Measurements from ENCODE around the gene C7. TPM values are rescaled to one million over a fixed set of nuclear protein-coding genes. Genes with fewer than 3 reads are reported as not detected.
"Not testable (repeated sequence)": the region's sequence is repeated elsewhere in the genome, so short reads cannot be mapped to it uniquely, and the experiment has no call there.

The C7 gene
- total RNA-seq, 4 donors from 2014 or later = 77.4 to 170 (median 127) TPM

GRCh38 chr5:40875958-40876357 is 33.3 kb upstream of the C7 start:
- no peaks in the 10 kb centered on the region for H3K36me3 ChIP-seq
- intact Hi-C loops (cut with DNase I; ENCODE audit: low total_unique reads) = loop anchor here (5.0 kb wide), 1 partner anchor 124 kb away; no protein-coding TSS in a partner anchor
- H3K4me1 ChIP-seq = peaks cover 0 to 6% (median 2%) of the 10 kb centered on the region in 4 donors
- no peaks in the 10 kb centered on the region for H3K27me3 ChIP-seq
- no peaks in the 10 kb centered on the region for H3K9me3 ChIP-seq
- no peak for DNase-seq
- in situ Hi-C loops (cut with MboI; ENCODE audit: low pct_ligation_motif_present in 1 of 4, low pct_unique_long_range_greater_than_20kb in 1 of 4, low sequenced_read_pairs in 3 of 4) = loop anchor here (10.0 to 25.0 kb wide), 5 partner anchors 121 to 1289 kb away; partner anchors contain the start of gene TTC33 (in 1 of the 4)
- H3K27ac ChIP-seq = no peak overlapping the region
- H3K4me3 ChIP-seq = no peak overlapping the region
- 60 to 77% methylated on average over 2 to 3 of the region's 3 CpGs for WGBS, 2 donors (ENCODE audit: low coverage in 1 of 2)
- TF ChIP-seq POLR2AphosphoS5 (IDR thresholded peaks at IDR 0.05) = no peak
- TF ChIP-seq POLR2A (IDR thresholded peaks at IDR 0.05) = no peak
- no peak for TF ChIP-seq EP300 (IDR thresholded peaks at IDR 0.05; ENCODE audit: low read depth)
- TF ChIP-seq CTCF (IDR thresholded peaks at IDR 0.05) = no peak

- peaks cover 0 to 6% (median 2%) of the 10 kb centered on the region in 4 donors for H3K4me1 ChIP-seq
- TF ChIP-seq POLR2A (IDR thresholded peaks at IDR 0.05) = no peak
- no peak for TF ChIP-seq CTCF (IDR thresholded peaks at IDR 0.05)
- TF ChIP-seq EP300 (IDR thresholded peaks at IDR 0.05; ENCODE audit: low read depth) = no peak
- TF ChIP-seq POLR2AphosphoS5 (IDR thresholded peaks at IDR 0.05) = no peak
- H3K4me3 ChIP-seq = no peak overlapping the region
- no peak overlapping the region for H3K27ac ChIP-seq
- 78 to 84% methylated on average over 5 to 6 of the region's 6 CpGs for WGBS, 2 donors (ENCODE audit: low coverage in 1 of 2)
- intact Hi-C loops (cut with DNase I; ENCODE audit: low total_unique reads) = loop anchor here (5.0 kb wide), 1 partner anchor 125 kb away; no protein-coding TSS in a partner anchor
- no peak for DNase-seq
- in situ Hi-C loops (cut with MboI; ENCODE audit: low pct_ligation_motif_present in 1 of 4, low pct_unique_long_range_greater_than_20kb in 1 of 4, low sequenced_read_pairs in 3 of 4) = loop anchor here (10.0 to 25.0 kb wide), 5 partner anchors 123 to 1290 kb away; partner anchors contain the start of gene TTC33 (in 1 of the 4)
- no peaks in the 10 kb centered on the region for H3K27me3 ChIP-seq
- no peaks in the 10 kb centered on the region for H3K9me3 ChIP-seq
- H3K36me3 ChIP-seq = no peaks in the 10 kb centered on the region
Measured at GRCh38 chr5:40877371-40877988, 31.8 kb upstream of the C7 start.

- H3K4me3 ChIP-seq = no peak overlapping the region
- WGBS, 2 donors (ENCODE audit: low coverage in 1 of 2) = 29 to 30% methylated on average over 10 of the region's 10 CpGs
- H3K27me3 ChIP-seq = no peaks in the 10 kb centered on the region
- no peaks in the 10 kb centered on the region for H3K36me3 ChIP-seq
- peaks cover 0 to 6% (median 2%) of the 10 kb centered on the region in 4 donors for H3K4me1 ChIP-seq
- TF ChIP-seq POLR2A (IDR thresholded peaks at IDR 0.05) (no peak), CTCF (IDR thresholded peaks at IDR 0.05) (peak; percentile 55 to 70 (median 63))
- no peaks in the 10 kb centered on the region for H3K9me3 ChIP-seq
- in situ Hi-C loops (cut with MboI; ENCODE audit: low pct_ligation_motif_present in 1 of 4, low pct_unique_long_range_greater_than_20kb in 1 of 4, low sequenced_read_pairs in 3 of 4) (loop anchor here (10.0 to 25.0 kb wide), 5 partner anchors 125 to 1292 kb away; partner anchors contain the start of gene TTC33 (in 1 of the 4)), intact Hi-C loops (cut with DNase I; ENCODE audit: low total_unique reads) (loop anchor here (5.0 kb wide), 1 partner anchor 127 kb away; no protein-coding TSS in a partner anchor)
- DNase-seq = no peak
- no peak overlapping the region for H3K27ac ChIP-seq
Measured at GRCh38 chr5:40879163-40879942, 29.9 kb upstream of the C7 start.

GRCh38 chr5:40882291-40882690 is 27.0 kb upstream of the C7 start:
- peaks cover 0 to 6% (median 2%) of the 10 kb centered on the region in 4 donors for H3K4me1 ChIP-seq
- H3K4me3 ChIP-seq = no peak overlapping the region
- WGBS, 2 donors (ENCODE audit: low coverage in 1 of 2) = 98% methylated on average over 4 of the region's 4 CpGs; no CpG with 5 or more reads in 1 of the 2 donors
- in situ Hi-C loops (cut with MboI; ENCODE audit: low pct_ligation_motif_present in 1 of 4, low pct_unique_long_range_greater_than_20kb in 1 of 4, low sequenced_read_pairs in 3 of 4) = loop anchor here (25.0 kb wide), 4 partner anchors 920 to 1295 kb away; no protein-coding TSS in a partner anchor
- H3K27ac ChIP-seq = no peak overlapping the region
- H3K36me3 ChIP-seq = no peaks in the 10 kb centered on the region
- H3K27me3 ChIP-seq = no peaks in the 10 kb centered on the region
- TF ChIP-seq EP300 (IDR thresholded peaks at IDR 0.05; ENCODE audit: low read depth) = no peak
- no peak for TF ChIP-seq CTCF (IDR thresholded peaks at IDR 0.05)
- no peak for TF ChIP-seq POLR2AphosphoS5 (IDR thresholded peaks at IDR 0.05)
- TF ChIP-seq POLR2A (IDR thresholded peaks at IDR 0.05) = no peak
- intact Hi-C loops (cut with DNase I; ENCODE audit: low total_unique reads) = no loop called here
- H3K9me3 ChIP-seq = no peaks in the 10 kb centered on the region
- DNase-seq = no peak

- in situ Hi-C loops (cut with MboI; ENCODE audit: low pct_ligation_motif_present in 1 of 4, low pct_unique_long_range_greater_than_20kb in 1 of 4, low sequenced_read_pairs in 3 of 4) = loop anchor here (25.0 kb wide), 4 partner anchors 921 to 1296 kb away; no protein-coding TSS in a partner anchor
- H3K27ac ChIP-seq; H3K27me3 ChIP-seq; H3K36me3 ChIP-seq; H3K9me3 ChIP-seq; H3K4me1 ChIP-seq; H3K4me3 ChIP-seq; intact Hi-C loops (cut with DNase I; ENCODE audit: low total_unique reads); DNase-seq: not testable (repeated sequence)
- WGBS, 2 donors (ENCODE audit: low coverage in 1 of 2) = 0 to 50% methylated on average over 1 of the region's 1 CpG
Measured at GRCh38 chr5:40883051-40883450, 26.2 kb upstream of the C7 start.

Measured in transverse colon (tissue), 4 donors.